ENCODE results near the gene ADGRG3. TPM values are rescaled to one million over a fixed set of nuclear protein-coding genes. Genes with fewer than 3 reads are reported as not detected.

ADGRG3 gene
- polyA plus RNA-seq, 3 donors = 0.41 to 1.0 TPM; not detected in 1

GRCh38 chr16:57694725-57695679, 26.9 kb downstream of the ADGRG3 start, which contains the start of gene DRC7:
Gene DRC7 (plus strand): TSS chr16:57694806. CDS start chr16:57697950, 3,144 bp downstream.
- TF ChIP-seq CTCF (IDR thresholded peaks at IDR 0.05) = no peak

GRCh38 chr16:57695680-57696069, 27.6 kb downstream of the ADGRG3 start:
- H3K4me1 ChIP-seq (ENCODE audit: control insufficient read depth in 1 of 2, insufficient read depth in 2 of 2, low read length in 2 of 2) = peaks cover 24 to 28% of the 10 kb centered on the region in 2 donors
- H4K20me1 ChIP-seq (ENCODE audit: insufficient read depth, low read length) = no peaks in the 10 kb centered on the region
- H3K27ac Mint-ChIP-seq = peak overlapping the region in 6 of 7 donors; percentile 93 to 98 (median 97)

More at GRCh38 chr16:57694725-57695679, 26.9 kb downstream of the ADGRG3 start, which contains the start of gene DRC7:
- H3K27ac Mint-ChIP-seq = peak within 1 kb of the TSS; percentile 93 to 98 (median 97)
- Histone ChIP-seq H4K20me1 (ENCODE audit: insufficient read depth, low read length) (no peaks in the 10 kb centered on the region), H3K4me1 (ENCODE audit: control insufficient read depth in 1 of 2, insufficient read depth in 2 of 2, low read length in 2 of 2) (peaks cover 30 to 35% of the 10 kb centered on the region in 2 donors), H3K9me3 (replicated peaks in 1 of 2; ENCODE audit: control insufficient read depth in 1 of 2, insufficient read depth in 1 of 2, low read length in 2 of 2) (no peaks in the 10 kb centered on the region), H3K27ac (ENCODE audit: low read depth in 1 of 2, low read length in 2 of 2) (peak within 1 kb of the TSS; percentile 73 to 85), H3K9ac (ENCODE audit: insufficient read depth, low read length, poor library complexity, severe bottlenecking) (peak within 1 kb of the TSS; percentile 53), H3K36me3 (replicated peaks in 1 of 2; ENCODE audit: control insufficient read depth in 1 of 2, insufficient read depth in 2 of 2, low read length in 2 of 2) (no peaks in the 10 kb centered on the region), H3K27me3 (ENCODE audit: control insufficient read depth in 2 of 2, insufficient read depth in 2 of 2, low read length in 2 of 2) (no peaks in the 10 kb centered on the region), H2AFZ (ENCODE audit: insufficient read depth, low read depth, low read length, poor library complexity, severe bottlenecking) (peak within 1 kb of the TSS; percentile 67), H3K4me3 (replicated peaks in 1 of 3; ENCODE audit: low read depth in 2 of 3, low read length in 3 of 3) (peak within 1 kb of the TSS; percentile 40 to 76 (median 49)), H3K4me2 (replicated peaks; ENCODE audit: extremely low read depth, low read length, poor library complexity, severe bottlenecking) (peak within 1 kb of the TSS; percentile 70), H3K79me2 (ENCODE audit: insufficient read depth, low read length) (no peaks in the 10 kb centered on the region)
- WGBS (ENCODE audit: insufficient coverage) = 7% methylated on average over 3 of the region's 8 CpGs
- H3K27me3 Mint-ChIP-seq (ENCODE audit: low read depth in 3 of 3) = peaks cover 1 to 2% (median 2%) of the 10 kb centered on the region in 3 donors
- no peaks in the 10 kb centered on the region for H3K36me3 Mint-ChIP-seq
- H3K9me3 Mint-ChIP-seq = peaks cover 0 to 2% (median 0%) of the 10 kb centered on the region in 7 donors
- intact Hi-C loops (cut with micrococcal nuclease) = loop anchor here (5.0 kb wide), 4 partner anchors 33 to 48 kb away; no protein-coding TSS in a partner anchor
- peaks cover 32% of the 10 kb centered on the region for H3K4me1 Mint-ChIP-seq
- DNase-seq = peak; percentile 76 to 79 (median 76)
- peak within 1 kb of the TSS; percentile 83 to 94 for H3K4me3 Mint-ChIP-seq

More at GRCh38 chr16:57695680-57696069, 27.6 kb downstream of the ADGRG3 start:
- H3K4me2 ChIP-seq (replicated peaks; ENCODE audit: extremely low read depth, low read length, poor library complexity, severe bottlenecking) = no peak overlapping the region
- no peaks in the 10 kb centered on the region for H3K36me3 ChIP-seq (replicated peaks in 1 of 2; ENCODE audit: control insufficient read depth in 1 of 2, insufficient read depth in 2 of 2, low read length in 2 of 2)
- Mint-ChIP-seq H3K9me3 (peaks cover 0 to 5% (median 0%) of the 10 kb centered on the region in 7 donors), H3K27me3 (ENCODE audit: low read depth in 3 of 3) (peaks cover 1 to 2% (median 2%) of the 10 kb centered on the region in 3 donors), H3K36me3 (no peaks in the 10 kb centered on the region), H3K4me1 (peaks cover 26% of the 10 kb centered on the region), H3K4me3 (no peak overlapping the region)
- H3K79me2 ChIP-seq (ENCODE audit: insufficient read depth, low read length) = no peaks in the 10 kb centered on the region
- no peak for TF ChIP-seq CTCF (IDR thresholded peaks at IDR 0.05)
- H3K9me3 ChIP-seq (replicated peaks in 1 of 2; ENCODE audit: control insufficient read depth in 1 of 2, insufficient read depth in 1 of 2, low read length in 2 of 2) = no peaks in the 10 kb centered on the region
- no peak for DNase-seq
- no peak overlapping the region for H3K9ac ChIP-seq (ENCODE audit: insufficient read depth, low read length, poor library complexity, severe bottlenecking)
- H3K27me3 ChIP-seq (ENCODE audit: control insufficient read depth in 2 of 2, insufficient read depth in 2 of 2, low read length in 2 of 2) = no peaks in the 10 kb centered on the region
- peak overlapping the region; percentile 5 to 85 for H3K27ac ChIP-seq (ENCODE audit: low read depth in 1 of 2, low read length in 2 of 2)
- 80% methylated on average over 3 of the region's 5 CpGs for WGBS (ENCODE audit: insufficient coverage)
- no peak overlapping the region for H2AFZ ChIP-seq (ENCODE audit: insufficient read depth, low read depth, low read length, poor library complexity, severe bottlenecking)
- peak overlapping the region in 1 of 3 experiments; percentile 76 for H3K4me3 ChIP-seq (replicated peaks in 1 of 3; ENCODE audit: low read depth in 2 of 3, low read length in 3 of 3)
- intact Hi-C loops (cut with micrococcal nuclease) = loop anchor here (5.0 kb wide), 2 partner anchors 33 to 37 kb away; no protein-coding TSS in a partner anchor

Measured in CD14-positive monocyte (primary cell).